GM10266 (cell line): Measurements from ENCODE around the gene S100A6.
A peak's percentile ranks its signal among the peaks of the same experiment; 100 is the strongest.

Experiments
- DNase-seq: peaks from one replicate; pipeline ENCODE4 v3.0.0; 2012; ENCODE audit errors: extremely low spot score
- CTCF ChIP-seq: IDR thresholded peaks from 2 replicates; pipeline ENCODE4 v1.5.1; 2012; ENCODE audit warnings: mild to moderate bottlenecking, low read depth; ENCODE audit not compliant: control insufficient read depth, insufficient read depth; ENCODE audit errors: missing control alignments

Gene S100A6

DNA sequence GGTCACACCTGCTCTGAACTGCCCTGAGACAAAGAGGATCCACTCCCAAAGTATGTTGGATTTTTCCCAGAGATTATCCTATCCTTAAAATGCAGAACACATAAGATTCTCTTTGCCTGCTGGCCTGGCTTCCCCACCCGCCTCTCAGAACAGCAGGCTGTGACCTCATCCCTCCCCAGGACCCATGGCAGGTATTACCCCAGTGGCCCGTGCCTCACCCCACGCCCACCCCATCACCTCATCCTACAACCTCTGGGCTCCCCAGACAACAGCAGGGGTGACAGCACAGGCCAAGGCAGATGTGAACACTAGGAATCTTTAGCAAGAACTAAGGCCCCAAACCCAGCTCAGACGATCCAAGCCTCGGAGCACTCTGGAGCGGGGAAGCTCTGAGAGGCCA lies 40.3 kb downstream of the S100A6 start:
- no peak for DNase-seq
- TF ChIP-seq CTCF, result no peak

GRCh38 chr1:153494976-153495535 lies 40.7 kb downstream of the S100A6 start:
- TF ChIP-seq CTCF, result peak; percentile 89
- peak; percentile 60 for DNase-seq

GRCh38 chr1:153493343-153493960 lies 42.3 kb downstream of the S100A6 start:
- no peak for TF ChIP-seq CTCF
- no peak for DNase-seq

DNA sequence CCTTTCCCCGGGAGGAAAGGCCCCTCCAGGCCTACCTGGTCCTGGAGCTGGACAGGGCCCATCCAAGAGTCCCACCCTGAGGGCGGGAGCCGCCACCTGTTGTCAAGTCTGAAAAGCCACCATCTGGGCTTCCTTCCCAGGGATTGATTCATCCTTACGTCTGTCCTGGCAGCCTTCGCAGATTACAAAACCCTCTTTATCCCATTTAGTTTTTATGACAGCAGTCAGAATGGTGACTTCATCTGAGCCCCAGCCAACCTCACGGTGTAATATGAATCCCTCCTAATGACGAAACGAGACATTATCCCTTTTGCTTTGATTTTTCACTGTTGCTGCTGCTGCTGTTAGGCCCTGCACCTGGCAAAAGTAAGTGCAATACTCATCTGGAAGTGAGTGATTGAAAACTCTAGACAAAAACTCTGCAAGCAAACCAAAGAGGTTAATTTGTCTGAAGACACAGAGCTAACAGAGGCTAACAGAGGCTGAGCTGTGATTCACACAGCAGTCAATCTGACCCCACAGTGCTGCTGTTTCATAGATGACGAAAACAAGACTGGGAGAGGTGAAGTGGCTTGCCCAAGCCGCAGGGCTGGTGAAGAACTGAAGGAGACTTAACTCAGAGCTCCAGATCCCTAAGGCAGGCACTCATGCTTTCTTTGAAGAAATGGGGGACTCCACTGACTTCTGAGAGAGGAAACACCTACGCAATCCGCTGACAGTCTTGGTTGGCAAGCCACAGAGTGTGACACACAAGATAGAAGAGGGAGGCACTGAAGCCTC lies 45.3 kb downstream of the S100A6 start:
- TF ChIP-seq CTCF, result no peak
- DNase-seq, result no peak

- no peak for TF ChIP-seq CTCF
- DNase-seq, result no peak
Measured at GRCh38 chr1:153488731-153489130, 47.1 kb downstream of the S100A6 start.

- DNase-seq, result no peak
Measured at GRCh38 chr1:153487707-153488106, 48.1 kb downstream of the S100A6 start.

More at GRCh38 chr1:153487707-153488106, 48.1 kb downstream of the S100A6 start:
- no peak for TF ChIP-seq CTCF
